GM12892 (cell line): ENCODE data around the gene TRIP12.
"Not testable (repeated sequence)": the region's sequence is repeated elsewhere in the genome, so short reads cannot be mapped to it uniquely, and the experiment has no call there.

Experiments used
- POLR2A ChIP-seq: IDR thresholded peaks from 2 replicates; pipeline ENCODE4 v1.6.1; 2011; ENCODE audit warnings: low read depth, low read length, control low read depth
- POLR2AphosphoS5 ChIP-seq: IDR thresholded peaks from 2 replicates; pipeline ENCODE4 v1.6.1; 2011; ENCODE audit warnings: low read depth, low read length, control low read depth

DNA sequence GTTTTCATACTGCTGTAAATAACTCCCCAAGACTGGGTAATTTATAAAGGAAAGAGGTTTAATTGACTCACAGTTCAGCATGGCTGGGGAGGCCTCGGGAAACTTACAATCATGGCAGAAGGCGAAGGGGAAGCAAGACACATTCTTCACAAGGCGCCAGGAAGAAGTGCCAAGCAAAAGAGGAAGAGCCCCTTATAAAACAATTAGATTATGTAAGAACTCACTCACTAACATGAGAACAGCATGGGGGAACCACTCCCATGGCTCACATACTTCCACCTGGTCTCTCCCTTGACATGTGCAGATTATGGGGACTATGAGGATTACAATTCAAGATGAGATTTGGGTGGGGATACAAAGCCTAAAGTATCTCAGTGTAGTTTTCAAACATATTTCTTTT is 198.6 kb downstream of the TRIP12 start:
- TF ChIP-seq POLR2AphosphoS5, POLR2A: not testable (repeated sequence)
